ENCODE measurements around the gene SNAP91. TPM values are rescaled to one million over a fixed set of nuclear protein-coding genes. Genes with fewer than 3 reads are reported as not detected.
"Not testable (repeated sequence)": the region's sequence is repeated elsewhere in the genome, so short reads cannot be mapped to it uniquely, and the experiment has no call there.

Gene SNAP91
- total and polyA plus RNA-seq, 2 experiments from 2014 or later: 0.53 to 1.4 TPM

GRCh38 chr6:83633149-83633548 lies 75.8 kb downstream of the SNAP91 start:
- Histone ChIP-seq H3K9me3 (ENCODE audit: low read depth) (no peaks in the 10 kb centered on the region), H3K4me1 (ENCODE audit: insufficient read depth) (no peaks in the 10 kb centered on the region), H3K4me3 (no peak overlapping the region), H3K36me3 (replicated peaks; ENCODE audit: insufficient read depth, low read depth) (no peaks in the 10 kb centered on the region), H2AFZ (no peak overlapping the region), H3K27me3 (no peaks in the 10 kb centered on the region), H3K27ac (no peak overlapping the region), H4K20me1 (ENCODE audit: insufficient read depth, poor library complexity, severe bottlenecking) (no peaks in the 10 kb centered on the region), H3K4me2 (no peak overlapping the region), H3K9me2 (replicated peaks; ENCODE audit: insufficient read depth) (no peaks in the 10 kb centered on the region), H3K79me2 (no peaks in the 10 kb centered on the region)
- TF ChIP-seq CTCF (IDR thresholded peaks at IDR 0.05; ENCODE audit: poor library complexity) (no peak), EZH2 (IDR thresholded peaks at IDR 0.05; ENCODE audit: borderline replicate concordance) (no peak), EZH2phosphoT487 (IDR thresholded peaks at IDR 0.05; ENCODE audit: low read depth, severe bottlenecking, unreplicated experiment) (no peak)
- no peak for DNase-seq (ENCODE audit: low spot score)
- 83% methylated on average over 2 of the region's 2 CpGs for WGBS (ENCODE audit: low lambda C conversion rate, missing lambda C conversion rate)

GRCh38 chr6:83629908-83630307 lies 79.0 kb downstream of the SNAP91 start:
- H3K4me2 ChIP-seq; H3K9me2 ChIP-seq (replicated peaks; ENCODE audit: insufficient read depth); DNase-seq (ENCODE audit: low spot score); H4K20me1 ChIP-seq (ENCODE audit: insufficient read depth, poor library complexity, severe bottlenecking); H2AFZ ChIP-seq; H3K4me1 ChIP-seq (ENCODE audit: insufficient read depth); H3K36me3 ChIP-seq (replicated peaks; ENCODE audit: insufficient read depth, low read depth); H3K79me2 ChIP-seq; H3K27ac ChIP-seq; H3K9me3 ChIP-seq (ENCODE audit: low read depth); H3K27me3 ChIP-seq; H3K4me3 ChIP-seq: not testable (repeated sequence)
- 86% methylated on average over 4 of the region's 4 CpGs for WGBS (ENCODE audit: low lambda C conversion rate, missing lambda C conversion rate)

- DNase-seq (ENCODE audit: low spot score): peak; percentile 53
- TF ChIP-seq CTCF (IDR thresholded peaks at IDR 0.05; ENCODE audit: poor library complexity): peak; percentile 63
- TF ChIP-seq EZH2phosphoT487 (IDR thresholded peaks at IDR 0.05; ENCODE audit: low read depth, severe bottlenecking, unreplicated experiment): no peak
- no peaks in the 10 kb centered on the region for H3K4me1 ChIP-seq (ENCODE audit: insufficient read depth)
- H3K36me3 ChIP-seq (replicated peaks; ENCODE audit: insufficient read depth, low read depth): no peaks in the 10 kb centered on the region
- H3K4me3 ChIP-seq: no peak overlapping the region
- no peak overlapping the region for H3K27ac ChIP-seq
- H3K4me2 ChIP-seq: no peak overlapping the region
- no peaks in the 10 kb centered on the region for H3K79me2 ChIP-seq
- H2AFZ ChIP-seq: no peak overlapping the region
- H4K20me1 ChIP-seq (ENCODE audit: insufficient read depth, poor library complexity, severe bottlenecking): no peaks in the 10 kb centered on the region
- no peaks in the 10 kb centered on the region for H3K9me3 ChIP-seq (ENCODE audit: low read depth)
- H3K27me3 ChIP-seq: no peaks in the 10 kb centered on the region
- no peaks in the 10 kb centered on the region for H3K9me2 ChIP-seq (replicated peaks; ENCODE audit: insufficient read depth)
- 67% methylated on average over 6 of the region's 6 CpGs for WGBS (ENCODE audit: low lambda C conversion rate, missing lambda C conversion rate)
Measured at GRCh38 chr6:83615025-83615999, 93.6 kb downstream of the SNAP91 start.

- WGBS (ENCODE audit: low lambda C conversion rate, missing lambda C conversion rate): 55% methylated on average over 4 of the region's 4 CpGs
- no peaks in the 10 kb centered on the region for H3K4me1 ChIP-seq (ENCODE audit: insufficient read depth)
- H4K20me1 ChIP-seq (ENCODE audit: insufficient read depth, poor library complexity, severe bottlenecking): no peaks in the 10 kb centered on the region
- no peak overlapping the region for H2AFZ ChIP-seq
- H3K4me2 ChIP-seq: no peak overlapping the region
- H3K27ac ChIP-seq: no peak overlapping the region
- H3K27me3 ChIP-seq: no peaks in the 10 kb centered on the region
- TF ChIP-seq CTCF (IDR thresholded peaks at IDR 0.05; ENCODE audit: poor library complexity): no peak
- TF ChIP-seq EZH2phosphoT487 (IDR thresholded peaks at IDR 0.05; ENCODE audit: low read depth, severe bottlenecking, unreplicated experiment): no peak
- TF ChIP-seq EZH2 (IDR thresholded peaks at IDR 0.05; ENCODE audit: borderline replicate concordance): no peak
- H3K9me3 ChIP-seq (ENCODE audit: low read depth): no peaks in the 10 kb centered on the region
- H3K9me2 ChIP-seq (replicated peaks; ENCODE audit: insufficient read depth): no peaks in the 10 kb centered on the region
- no peak for DNase-seq (ENCODE audit: low spot score)
- no peak overlapping the region for H3K4me3 ChIP-seq
- H3K79me2 ChIP-seq: no peaks in the 10 kb centered on the region
- no peaks in the 10 kb centered on the region for H3K36me3 ChIP-seq (replicated peaks; ENCODE audit: insufficient read depth, low read depth)
Measured at GRCh38 chr6:83613378-83613777, 95.5 kb downstream of the SNAP91 start.
